Fibroblast of lung (primary cell): ENCODE measurements around the gene STRA6. TPM values are rescaled to one million over a fixed set of nuclear protein-coding genes. Genes with fewer than 3 reads are reported as not detected.

Experiments
- DNase-seq, 2 donors: peaks; one replicate each; pipeline versions ENCODE4 v3.0.0 to v3.0.0-alpha.2; 2010; ENCODE audit warnings: low read depth in 2 of 2
- H2AFZ ChIP-seq: 2 replicates; pipeline ENCODE4 v1.5.1; 2012; ENCODE audit warnings: low read length, control low read depth, inconsistent platforms
- H3K27ac ChIP-seq: 2 replicates; pipeline ENCODE4 v1.5.1; 2011; ENCODE audit warnings: low read length, control low read depth; ENCODE audit not compliant: insufficient read depth
- H3K27me3 ChIP-seq: 2 replicates; pipeline ENCODE4 v1.5.1; 2011; ENCODE audit warnings: mild to moderate bottlenecking, low read length; ENCODE audit not compliant: control insufficient read depth, insufficient read depth
- H3K36me3 ChIP-seq: 2 replicates; pipeline ENCODE4 v1.5.1; 2011; ENCODE audit warnings: low read length; ENCODE audit not compliant: control insufficient read depth, insufficient read depth
- H3K4me1 ChIP-seq: 2 replicates; pipeline ENCODE4 v1.5.1; 2011; ENCODE audit warnings: low read length; ENCODE audit not compliant: control insufficient read depth, insufficient read depth; ENCODE audit errors: extremely low read depth
- H3K4me2 ChIP-seq: 2 replicates; pipeline ENCODE4 v1.5.1; 2011; ENCODE audit warnings: low read length, control low read depth; ENCODE audit not compliant: insufficient read depth; ENCODE audit errors: extremely low read depth
- H3K4me3 ChIP-seq, 4 experiments: fragments of 200-600 bp in 1 of 4; sonication (generic) in 1 of 4; replicated peaks in 1 of 4; 2 replicates each; pipeline ENCODE4 v1.5.1; 2011 to 2016; ENCODE audit warnings: low read length in 4 of 4, low read depth in 3 of 4, mild to moderate bottlenecking in 3 of 4, control low read depth in 2 of 4, inconsistent platforms in 1 of 4, mixed read lengths in 1 of 4; ENCODE audit not compliant: insufficient read depth in 1 of 4; ENCODE audit errors: control extremely low read depth in 1 of 4
- H3K79me2 ChIP-seq: 2 replicates; pipeline ENCODE4 v1.5.1; 2012; ENCODE audit warnings: mild to moderate bottlenecking, low read length, inconsistent platforms; ENCODE audit not compliant: control insufficient read depth, insufficient read depth
- H3K9ac ChIP-seq: 2 replicates; pipeline ENCODE4 v1.5.1; 2011; ENCODE audit warnings: mild to moderate bottlenecking, low read length, control low read depth; ENCODE audit not compliant: insufficient read depth
- H3K9me3 ChIP-seq: 2 replicates; pipeline ENCODE4 v1.5.1; 2012; ENCODE audit warnings: low read depth, low read length; ENCODE audit not compliant: control insufficient read depth, insufficient read depth
- H4K20me1 ChIP-seq: 2 replicates; pipeline ENCODE4 v1.5.1; 2011; ENCODE audit warnings: low read length; ENCODE audit not compliant: control insufficient read depth, insufficient read depth; ENCODE audit errors: extremely low read depth
- EZH2 ChIP-seq: IDR thresholded peaks from 2 replicates; pipeline ENCODE4 v1.5.1; 2012; ENCODE audit warnings: low read length, control low read depth, mild to moderate bottlenecking; ENCODE audit errors: missing control alignments
- polyA plus RNA-seq, 2 donors: library from polyadenylated mRNA; depleted of rRNA in 1 of 2; stranded (reverse) in 1 of 2; unstranded in 1 of 2; fragments of >200 nt; gene quantifications; 2 replicates each; pipeline ENCODE4 v1.2.1, GENCODE V29; 2011 to 2012; ENCODE audit warnings: missing spikeins in 1 of 2
- total RNA-seq: library from RNA; depleted of rRNA; stranded (reverse); fragments of >200 nt; gene quantifications from 2 replicates; pipeline ENCODE4 v1.2.1, GENCODE V29; 2014
- TF ChIP-seq, protein P1 (sequence below), 2 donors: IDR thresholded peaks in 1 of 2; conservative IDR thresholded peaks in 1 of 2; 1 replicate in 1 of 2; 2 replicates in 1 of 2; pipeline ENCODE4 v1.5.1; 2011 to 2012; ENCODE audit warnings: low read length in 2 of 2, control low read depth in 1 of 2, inconsistent platforms in 1 of 2, low read depth in 1 of 2, mild to moderate bottlenecking in 1 of 2

STRA6 gene
- total and polyA plus RNA-seq, 2 donors (not counting 1 experiment from before 2014, with no cell fraction given) = 0.17 TPM; not detected in 1

DNA sequence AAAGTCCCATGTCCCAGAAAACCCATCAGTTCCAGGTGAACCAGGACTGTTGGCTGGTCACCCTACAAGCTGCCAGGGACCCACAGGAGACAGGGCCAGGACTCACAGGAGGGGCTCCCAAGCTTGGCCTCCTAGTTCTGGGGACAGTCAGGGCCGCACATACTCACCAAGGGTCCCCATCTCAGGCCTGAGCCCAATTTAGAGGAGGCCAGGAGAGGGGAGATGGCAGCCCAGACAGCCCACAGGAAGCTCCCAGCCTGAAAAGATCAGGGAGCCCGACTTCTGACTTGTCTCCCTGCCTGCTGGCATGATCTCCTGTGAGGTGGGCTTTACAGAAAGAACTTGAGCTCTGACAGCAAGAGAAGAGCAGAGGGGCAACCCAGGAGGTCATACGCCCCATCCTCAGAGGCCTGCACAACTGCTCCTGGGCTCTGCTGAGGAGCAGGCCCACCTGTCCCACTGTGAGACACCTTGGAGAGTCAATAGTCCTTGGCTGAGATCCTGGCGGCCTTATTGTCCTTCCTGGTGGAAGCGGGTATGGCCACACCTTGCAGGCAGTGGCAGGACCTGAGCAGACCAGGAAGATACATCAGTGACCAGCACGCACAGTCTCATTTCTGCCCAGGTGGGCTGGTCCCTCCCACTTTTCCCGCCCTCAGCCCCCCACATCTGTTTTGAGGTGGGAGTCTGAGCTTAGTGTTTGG, 31.6 kb downstream of the STRA6 start:
- Histone ChIP-seq H3K36me3 (no peaks in the 10 kb centered on the region), H3K27ac (no peak overlapping the region), H3K79me2 (no peaks in the 10 kb centered on the region), H2AFZ (no peak overlapping the region), H3K4me2 (no peak overlapping the region), H4K20me1 (no peaks in the 10 kb centered on the region), H3K4me3 (no peak overlapping the region), H3K9me3 (no peaks in the 10 kb centered on the region), H3K9ac (no peak overlapping the region), H3K27me3 (peaks cover 5% of the 10 kb centered on the region), H3K4me1 (peaks cover 14% of the 10 kb centered on the region)
- no peak for DNase-seq
- TF ChIP-seq EZH2 = no peak
- TF ChIP-seq, protein P1, sequence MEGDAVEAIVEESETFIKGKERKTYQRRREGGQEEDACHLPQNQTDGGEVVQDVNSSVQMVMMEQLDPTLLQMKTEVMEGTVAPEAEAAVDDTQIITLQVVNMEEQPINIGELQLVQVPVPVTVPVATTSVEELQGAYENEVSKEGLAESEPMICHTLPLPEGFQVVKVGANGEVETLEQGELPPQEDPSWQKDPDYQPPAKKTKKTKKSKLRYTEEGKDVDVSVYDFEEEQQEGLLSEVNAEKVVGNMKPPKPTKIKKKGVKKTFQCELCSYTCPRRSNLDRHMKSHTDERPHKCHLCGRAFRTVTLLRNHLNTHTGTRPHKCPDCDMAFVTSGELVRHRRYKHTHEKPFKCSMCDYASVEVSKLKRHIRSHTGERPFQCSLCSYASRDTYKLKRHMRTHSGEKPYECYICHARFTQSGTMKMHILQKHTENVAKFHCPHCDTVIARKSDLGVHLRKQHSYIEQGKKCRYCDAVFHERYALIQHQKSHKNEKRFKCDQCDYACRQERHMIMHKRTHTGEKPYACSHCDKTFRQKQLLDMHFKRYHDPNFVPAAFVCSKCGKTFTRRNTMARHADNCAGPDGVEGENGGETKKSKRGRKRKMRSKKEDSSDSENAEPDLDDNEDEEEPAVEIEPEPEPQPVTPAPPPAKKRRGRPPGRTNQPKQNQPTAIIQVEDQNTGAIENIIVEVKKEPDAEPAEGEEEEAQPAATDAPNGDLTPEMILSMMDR (conservative IDR thresholded peaks at IDR 0.05 in 1 of 2, IDR thresholded peaks at IDR 0.05 in 1 of 2; ENCODE audit: low read depth in 1 of 2, low read length in 2 of 2) = no peak

DNA sequence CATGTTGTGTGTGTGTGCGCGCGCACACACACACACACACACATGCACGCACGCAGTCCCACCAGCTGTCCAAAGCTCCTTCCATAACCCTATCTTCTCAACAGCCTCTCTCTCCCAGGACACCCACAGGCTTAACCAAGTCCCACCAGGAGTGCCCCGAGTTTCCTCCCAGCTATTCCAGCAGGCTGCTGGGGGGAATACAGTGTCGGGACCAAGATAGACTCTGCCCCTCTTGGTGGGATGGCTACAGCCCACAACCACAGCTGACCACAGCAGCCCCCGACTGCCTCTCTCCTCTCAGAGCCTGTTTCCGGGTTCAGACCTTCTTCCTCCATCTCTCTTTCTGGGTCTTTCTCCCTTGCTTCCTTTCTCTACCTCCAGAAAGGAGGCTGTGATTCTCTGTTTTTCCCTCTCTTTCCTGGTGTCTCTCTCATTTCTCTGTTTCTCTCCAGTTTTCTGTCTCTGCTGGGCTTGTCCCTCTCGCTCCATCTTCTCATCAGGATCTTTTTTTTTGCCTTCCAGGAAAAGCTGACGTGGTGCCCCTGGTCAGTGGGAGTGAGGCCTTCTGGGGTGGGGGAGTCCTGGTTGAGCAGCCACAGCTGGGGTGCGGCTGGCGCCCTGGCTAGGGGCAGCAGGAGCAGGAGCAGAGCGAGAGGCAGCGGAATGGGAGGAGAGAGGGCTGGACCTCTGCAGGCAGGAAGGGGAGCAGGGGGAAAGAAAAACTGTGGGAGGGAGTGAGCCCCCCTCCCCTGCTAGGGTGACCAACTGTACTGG, 32.3 kb downstream of the STRA6 start:
- no peak for DNase-seq
- Histone ChIP-seq H3K27me3 (peaks cover 5% of the 10 kb centered on the region), H3K27ac (no peak overlapping the region), H3K36me3 (no peaks in the 10 kb centered on the region), H4K20me1 (no peaks in the 10 kb centered on the region), H3K4me3 (no peak overlapping the region), H2AFZ (no peak overlapping the region), H3K4me2 (no peak overlapping the region), H3K4me1 (peaks cover 14% of the 10 kb centered on the region), H3K9ac (no peak overlapping the region), H3K79me2 (no peaks in the 10 kb centered on the region), H3K9me3 (no peaks in the 10 kb centered on the region)
- TF ChIP-seq EZH2 = no peak
- TF ChIP-seq, protein P1 (conservative IDR thresholded peaks at IDR 0.05 in 1 of 2, IDR thresholded peaks at IDR 0.05 in 1 of 2; ENCODE audit: low read depth in 1 of 2, low read length in 2 of 2) = no peak

DNA sequence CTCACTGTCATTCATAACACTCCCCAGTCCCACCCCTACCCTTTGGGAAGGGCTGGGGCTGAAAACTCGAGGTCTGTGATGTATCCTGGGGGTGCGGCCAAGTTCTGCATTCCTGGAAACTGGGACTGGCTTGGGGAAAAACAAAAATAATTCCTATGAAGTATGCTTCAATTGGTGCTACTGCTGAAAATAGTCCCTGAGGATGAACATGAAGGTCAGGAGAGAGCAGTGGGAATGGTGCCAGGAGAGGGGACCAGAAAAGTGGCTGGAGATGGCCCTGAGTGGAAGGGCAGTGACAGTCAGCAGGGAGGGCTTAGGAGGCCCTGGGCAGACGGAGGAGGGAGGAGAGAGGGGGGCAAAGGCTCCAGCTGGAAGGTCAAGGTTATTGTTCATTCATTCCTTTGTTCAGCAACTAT, 33.9 kb downstream of the STRA6 start:
- Histone ChIP-seq H3K9me3 (no peaks in the 10 kb centered on the region), H3K4me3 (no peak overlapping the region), H3K27me3 (peaks cover 7% of the 10 kb centered on the region), H3K79me2 (no peaks in the 10 kb centered on the region), H3K9ac (no peak overlapping the region), H3K4me1 (peaks cover 10% of the 10 kb centered on the region), H3K36me3 (no peaks in the 10 kb centered on the region), H4K20me1 (no peaks in the 10 kb centered on the region), H3K4me2 (no peak overlapping the region), H2AFZ (no peak overlapping the region), H3K27ac (no peak overlapping the region)
- DNase-seq = no peak
- no peak for TF ChIP-seq EZH2
- TF ChIP-seq, protein P1 (conservative IDR thresholded peaks at IDR 0.05 in 1 of 2, IDR thresholded peaks at IDR 0.05 in 1 of 2; ENCODE audit: low read depth in 1 of 2, low read length in 2 of 2) = no peak
